Liver (tissue), 9 donors: Measurements from ENCODE around the gene RUSC1. TPM values are rescaled to one million over a fixed set of nuclear protein-coding genes. Genes with fewer than 3 reads are reported as not detected.

Source experiments
- DNase-seq: peaks from one replicate; pipeline ENCODE4 v3.0.0-alpha.2; 2017; ENCODE audit warnings: low spot score
- H3K27ac ChIP-seq, 2 donors: one replicate each; pipeline ENCODE4 v1.7.0; 2013; ENCODE audit warnings: inconsistent platforms in 2 of 2, low read length in 2 of 2, control low read depth in 1 of 2, low read depth in 1 of 2, mild to moderate bottlenecking in 1 of 2
- H3K27me3 ChIP-seq, 4 donors: one replicate each; pipeline versions ENCODE4 v1.6.1 to v1.7.0; 2013; ENCODE audit warnings: low read length in 3 of 4, inconsistent platforms in 1 of 4, mild to moderate bottlenecking in 1 of 4, moderate library complexity in 1 of 4; ENCODE audit not compliant: control insufficient read depth in 4 of 4, insufficient read depth in 4 of 4
- H3K36me3 ChIP-seq, 4 donors: one replicate each; pipeline versions ENCODE4 v1.6.1 to v1.7.0; 2013; ENCODE audit warnings: low read length in 3 of 4, mild to moderate bottlenecking in 3 of 4, low read depth in 1 of 4, moderate library complexity in 1 of 4; ENCODE audit not compliant: control insufficient read depth in 4 of 4, insufficient read depth in 3 of 4
- H3K4me1 ChIP-seq, 4 donors: one replicate each; pipeline versions ENCODE4 v1.6.1 to v1.7.0; 2013; ENCODE audit warnings: low read length in 3 of 4, mild to moderate bottlenecking in 3 of 4, moderate library complexity in 1 of 4; ENCODE audit not compliant: control insufficient read depth in 4 of 4, insufficient read depth in 4 of 4
- H3K4me3 ChIP-seq, 3 donors: one replicate each; pipeline versions ENCODE4 v1.6.1 to v1.7.0; 2013; ENCODE audit warnings: low read length in 3 of 3, control low read depth in 1 of 3, low read depth in 1 of 3, mild to moderate bottlenecking in 1 of 3
- H3K9ac ChIP-seq, 2 donors: one replicate each; pipeline ENCODE4 v1.7.0; 2013; ENCODE audit warnings: low read length in 2 of 2, mild to moderate bottlenecking in 2 of 2, moderate library complexity in 2 of 2, control low read depth in 1 of 2, low read depth in 1 of 2
- H3K9me3 ChIP-seq, 4 donors: one replicate each; pipeline versions ENCODE4 v1.6.1 to v1.7.0; 2013; ENCODE audit warnings: low read length in 3 of 4; ENCODE audit not compliant: control insufficient read depth in 4 of 4
- EGR1 ChIP-seq, 2 donors: IDR thresholded peaks; 2 replicates each; pipeline ENCODE4 v1.6.1; 2016 to 2018; ENCODE audit warnings: antibody characterized with exemption in 2 of 2, low read depth in 2 of 2
- FOXA1 ChIP-seq: IDR thresholded peaks from 2 replicates; pipeline ENCODE4 v1.6.1; 2016; ENCODE audit warnings: antibody characterized with exemption
- FOXA2 ChIP-seq: IDR thresholded peaks from 2 replicates; pipeline ENCODE4 v1.6.1; 2016; ENCODE audit warnings: antibody characterized with exemption
- GABPA ChIP-seq, 2 donors: IDR thresholded peaks in 1 of 2; conservative IDR thresholded peaks in 1 of 2; 2 replicates each; pipeline ENCODE4 v1.6.1; 2016; ENCODE audit warnings: antibody characterized with exemption in 2 of 2, mild to moderate bottlenecking in 1 of 2, moderate library complexity in 1 of 2
- HNF4A ChIP-seq, 2 donors: conservative IDR thresholded peaks; 2 replicates each; pipeline ENCODE4 v1.6.1; 2016; ENCODE audit warnings: antibody characterized with exemption in 2 of 2, mild to moderate bottlenecking in 2 of 2
- HNF4G ChIP-seq: IDR thresholded peaks from 2 replicates; pipeline ENCODE4 v1.6.1; 2016; ENCODE audit warnings: antibody characterized with exemption
- NR2F2 ChIP-seq: IDR thresholded peaks from 2 replicates; pipeline ENCODE4 v1.6.1; 2016; ENCODE audit warnings: antibody characterized with exemption
- RXRA ChIP-seq, 2 donors: IDR thresholded peaks; 2 replicates each; pipeline ENCODE4 v1.6.1; 2017 to 2018; ENCODE audit warnings: antibody characterized with exemption in 2 of 2, mild to moderate bottlenecking in 1 of 2
- SP1 ChIP-seq: IDR thresholded peaks from 2 replicates; pipeline ENCODE4 v1.6.1; 2018; ENCODE audit warnings: antibody characterized with exemption, mild to moderate bottlenecking
- YY1 ChIP-seq: IDR thresholded peaks from 2 replicates; pipeline ENCODE4 v1.6.1; 2016; ENCODE audit warnings: antibody characterized with exemption, mild to moderate bottlenecking
- WGBS: extraction: QIAGEN DNeasy Blood & Tissue Kit; methylation state at CpG from one replicate; pipeline ENCODE4 v1.1.7; 2013; 5-methylcytosine and 5-hydroxymethylcytosine counted together
- polyA plus RNA-seq, 2 donors: library from polyadenylated mRNA; stranded (reverse) in 1 of 2; unstranded in 1 of 2; fragments of 200-250 nt in 1 of 2; fragments of >200 nt in 1 of 2; fragmentation: Nextera tagmentation in 1 of 2; extraction: Ambion mirVana in 1 of 2; gene quantifications; one replicate each; pipeline versions ENCODE4 v1.2.1 to v1.2.3, GENCODE V29; 2013 to 2015
- total RNA-seq, 2 donors: library from RNA; depleted of rRNA; stranded (reverse); fragments of >200 nt; gene quantifications; one replicate each; pipeline ENCODE4 v1.2.3, GENCODE V29; 2014
- TF ChIP-seq, protein P1 (sequence below): IDR thresholded peaks from 2 replicates; pipeline ENCODE4 v1.6.1; 2016; ENCODE audit warnings: antibody characterized with exemption, mild to moderate bottlenecking
- TF ChIP-seq, protein P2 (sequence below): IDR thresholded peaks from 2 replicates; pipeline ENCODE4 v1.6.1; 2016; ENCODE audit warnings: antibody characterized with exemption
- TF ChIP-seq, protein P3 (sequence below): IDR thresholded peaks from 2 replicates; pipeline ENCODE4 v1.6.1; 2016; ENCODE audit warnings: antibody characterized with exemption
- donor health status: healthy.
- donor health status: healthy.
- donor health status: healthy.
- donor health status: healthy.
- donor health status: healthy.

The RUSC1 gene
- total and polyA plus RNA-seq, 4 donors: 3.9 to 6.7 (median 5.7) TPM

- peak; percentile 72 for TF ChIP-seq YY1
- TF ChIP-seq, protein P1, sequence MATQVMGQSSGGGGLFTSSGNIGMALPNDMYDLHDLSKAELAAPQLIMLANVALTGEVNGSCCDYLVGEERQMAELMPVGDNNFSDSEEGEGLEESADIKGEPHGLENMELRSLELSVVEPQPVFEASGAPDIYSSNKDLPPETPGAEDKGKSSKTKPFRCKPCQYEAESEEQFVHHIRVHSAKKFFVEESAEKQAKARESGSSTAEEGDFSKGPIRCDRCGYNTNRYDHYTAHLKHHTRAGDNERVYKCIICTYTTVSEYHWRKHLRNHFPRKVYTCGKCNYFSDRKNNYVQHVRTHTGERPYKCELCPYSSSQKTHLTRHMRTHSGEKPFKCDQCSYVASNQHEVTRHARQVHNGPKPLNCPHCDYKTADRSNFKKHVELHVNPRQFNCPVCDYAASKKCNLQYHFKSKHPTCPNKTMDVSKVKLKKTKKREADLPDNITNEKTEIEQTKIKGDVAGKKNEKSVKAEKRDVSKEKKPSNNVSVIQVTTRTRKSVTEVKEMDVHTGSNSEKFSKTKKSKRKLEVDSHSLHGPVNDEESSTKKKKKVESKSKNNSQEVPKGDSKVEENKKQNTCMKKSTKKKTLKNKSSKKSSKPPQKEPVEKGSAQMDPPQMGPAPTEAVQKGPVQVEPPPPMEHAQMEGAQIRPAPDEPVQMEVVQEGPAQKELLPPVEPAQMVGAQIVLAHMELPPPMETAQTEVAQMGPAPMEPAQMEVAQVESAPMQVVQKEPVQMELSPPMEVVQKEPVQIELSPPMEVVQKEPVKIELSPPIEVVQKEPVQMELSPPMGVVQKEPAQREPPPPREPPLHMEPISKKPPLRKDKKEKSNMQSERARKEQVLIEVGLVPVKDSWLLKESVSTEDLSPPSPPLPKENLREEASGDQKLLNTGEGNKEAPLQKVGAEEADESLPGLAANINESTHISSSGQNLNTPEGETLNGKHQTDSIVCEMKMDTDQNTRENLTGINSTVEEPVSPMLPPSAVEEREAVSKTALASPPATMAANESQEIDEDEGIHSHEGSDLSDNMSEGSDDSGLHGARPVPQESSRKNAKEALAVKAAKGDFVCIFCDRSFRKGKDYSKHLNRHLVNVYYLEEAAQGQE: peak; percentile 67
- TF ChIP-seq HNF4A (conservative IDR thresholded peaks at IDR 0.05): peak; percentile 11 to 31
- TF ChIP-seq GABPA (IDR thresholded peaks at IDR 0.05 in 1 of 2, conservative IDR thresholded peaks at IDR 0.05 in 1 of 2): no peak
- TF ChIP-seq SP1: peak; percentile 49
- TF ChIP-seq, protein P2, sequence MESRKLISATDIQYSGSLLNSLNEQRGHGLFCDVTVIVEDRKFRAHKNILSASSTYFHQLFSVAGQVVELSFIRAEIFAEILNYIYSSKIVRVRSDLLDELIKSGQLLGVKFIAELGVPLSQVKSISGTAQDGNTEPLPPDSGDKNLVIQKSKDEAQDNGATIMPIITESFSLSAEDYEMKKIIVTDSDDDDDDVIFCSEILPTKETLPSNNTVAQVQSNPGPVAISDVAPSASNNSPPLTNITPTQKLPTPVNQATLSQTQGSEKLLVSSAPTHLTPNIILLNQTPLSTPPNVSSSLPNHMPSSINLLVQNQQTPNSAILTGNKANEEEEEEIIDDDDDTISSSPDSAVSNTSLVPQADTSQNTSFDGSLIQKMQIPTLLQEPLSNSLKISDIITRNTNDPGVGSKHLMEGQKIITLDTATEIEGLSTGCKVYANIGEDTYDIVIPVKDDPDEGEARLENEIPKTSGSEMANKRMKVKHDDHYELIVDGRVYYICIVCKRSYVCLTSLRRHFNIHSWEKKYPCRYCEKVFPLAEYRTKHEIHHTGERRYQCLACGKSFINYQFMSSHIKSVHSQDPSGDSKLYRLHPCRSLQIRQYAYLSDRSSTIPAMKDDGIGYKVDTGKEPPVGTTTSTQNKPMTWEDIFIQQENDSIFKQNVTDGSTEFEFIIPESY: peak; percentile 30
- no peak for TF ChIP-seq EGR1 (IDR thresholded peaks at IDR 0.05; ENCODE audit: low read depth in 2 of 2)
- TF ChIP-seq RXRA (IDR thresholded peaks at IDR 0.05): peak in 1 of 2 donors; percentile 12
- Histone ChIP-seq H3K27me3 (no peaks in the 10 kb centered on the region), H3K27ac (peak overlapping the region; percentile 87 to 93), H3K9ac (peak overlapping the region; percentile 21 to 47), H3K9me3 (no peaks in the 10 kb centered on the region), H3K36me3 (no peaks in the 10 kb centered on the region), H3K4me1 (peaks cover 10 to 46% (median 25%) of the 10 kb centered on the region in 4 donors), H3K4me3 (peak overlapping the region; percentile 10 to 64 (median 55))
- WGBS: 34% methylated on average over 11 of the region's 11 CpGs
- no peak for DNase-seq
Measured at GRCh38 chr1:155304558-155305063, 16.1 kb upstream of the RUSC1 start.

GRCh38 chr1:155305881-155306391 is 14.8 kb upstream of the RUSC1 start:
- Histone ChIP-seq H3K4me3 (no peak overlapping the region), H3K4me1 (peaks cover 7 to 50% (median 31%) of the 10 kb centered on the region in 4 donors), H3K27me3 (no peaks in the 10 kb centered on the region), H3K9ac (no peak overlapping the region), H3K36me3 (no peaks in the 10 kb centered on the region), H3K9me3 (no peaks in the 10 kb centered on the region), H3K27ac (peak overlapping the region; percentile 53 to 93)
- TF ChIP-seq RXRA (IDR thresholded peaks at IDR 0.05) (peak in 1 of 2 donors; percentile 52), FOXA2 (no peak), EGR1 (IDR thresholded peaks at IDR 0.05; ENCODE audit: low read depth in 2 of 2) (no peak), NR2F2 (peak; percentile 34), FOXA1 (no peak), SP1 (peak; percentile 27), HNF4G (no peak), HNF4A (conservative IDR thresholded peaks at IDR 0.05) (peak; percentile 52 to 62), GABPA (IDR thresholded peaks at IDR 0.05 in 1 of 2, conservative IDR thresholded peaks at IDR 0.05 in 1 of 2) (no peak)
- TF ChIP-seq, protein P2: no peak
- TF ChIP-seq, protein P3, sequence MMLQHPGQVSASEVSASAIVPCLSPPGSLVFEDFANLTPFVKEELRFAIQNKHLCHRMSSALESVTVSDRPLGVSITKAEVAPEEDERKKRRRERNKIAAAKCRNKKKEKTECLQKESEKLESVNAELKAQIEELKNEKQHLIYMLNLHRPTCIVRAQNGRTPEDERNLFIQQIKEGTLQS: no peak
- DNase-seq: no peak
- 68% methylated on average over 7 of the region's 7 CpGs for WGBS
